Liver (tissue), 9 donors: ENCODE results near the gene KSR1. TPM values are rescaled to one million over a fixed set of nuclear protein-coding genes. Genes with fewer than 3 reads are reported as not detected.

Source experiments
- DNase-seq: peaks from one replicate; pipeline ENCODE4 v3.0.0-alpha.2; 2017; ENCODE audit warnings: low spot score
- H3K27ac ChIP-seq, 2 donors: one replicate each; pipeline ENCODE4 v1.7.0; 2013; ENCODE audit warnings: inconsistent platforms in 2 of 2, low read length in 2 of 2, control low read depth in 1 of 2, low read depth in 1 of 2, mild to moderate bottlenecking in 1 of 2
- H3K27me3 ChIP-seq, 4 donors: one replicate each; pipeline versions ENCODE4 v1.6.1 to v1.7.0; 2013; ENCODE audit warnings: low read length in 3 of 4, inconsistent platforms in 1 of 4, mild to moderate bottlenecking in 1 of 4, moderate library complexity in 1 of 4; ENCODE audit not compliant: control insufficient read depth in 4 of 4, insufficient read depth in 4 of 4
- H3K36me3 ChIP-seq, 4 donors: one replicate each; pipeline versions ENCODE4 v1.6.1 to v1.7.0; 2013; ENCODE audit warnings: low read length in 3 of 4, mild to moderate bottlenecking in 3 of 4, low read depth in 1 of 4, moderate library complexity in 1 of 4; ENCODE audit not compliant: control insufficient read depth in 4 of 4, insufficient read depth in 3 of 4
- H3K4me1 ChIP-seq, 4 donors: one replicate each; pipeline versions ENCODE4 v1.6.1 to v1.7.0; 2013; ENCODE audit warnings: low read length in 3 of 4, mild to moderate bottlenecking in 3 of 4, moderate library complexity in 1 of 4; ENCODE audit not compliant: control insufficient read depth in 4 of 4, insufficient read depth in 4 of 4
- H3K4me3 ChIP-seq, 3 donors: one replicate each; pipeline versions ENCODE4 v1.6.1 to v1.7.0; 2013; ENCODE audit warnings: low read length in 3 of 3, control low read depth in 1 of 3, low read depth in 1 of 3, mild to moderate bottlenecking in 1 of 3
- H3K9ac ChIP-seq, 2 donors: one replicate each; pipeline ENCODE4 v1.7.0; 2013; ENCODE audit warnings: low read length in 2 of 2, mild to moderate bottlenecking in 2 of 2, moderate library complexity in 2 of 2, control low read depth in 1 of 2, low read depth in 1 of 2
- H3K9me3 ChIP-seq, 4 donors: one replicate each; pipeline versions ENCODE4 v1.6.1 to v1.7.0; 2013; ENCODE audit warnings: low read length in 3 of 4; ENCODE audit not compliant: control insufficient read depth in 4 of 4
- CTCF ChIP-seq: fragments of 150-350 bp; IDR thresholded peaks from 2 replicates; pipeline ENCODE4 v1.5.1; 2017; ENCODE audit warnings: improper control_type of control experiment, low read depth, low read length; ENCODE audit not compliant: missing input control
- EGR1 ChIP-seq, 2 donors: IDR thresholded peaks; 2 replicates each; pipeline ENCODE4 v1.6.1; 2016 to 2018; ENCODE audit warnings: antibody characterized with exemption in 2 of 2, low read depth in 2 of 2
- FOXA1 ChIP-seq: IDR thresholded peaks from 2 replicates; pipeline ENCODE4 v1.6.1; 2016; ENCODE audit warnings: antibody characterized with exemption
- GABPA ChIP-seq, 2 donors: IDR thresholded peaks in 1 of 2; conservative IDR thresholded peaks in 1 of 2; 2 replicates each; pipeline ENCODE4 v1.6.1; 2016; ENCODE audit warnings: antibody characterized with exemption in 2 of 2, mild to moderate bottlenecking in 1 of 2, moderate library complexity in 1 of 2
- JUND ChIP-seq, 2 donors: IDR thresholded peaks; 2 replicates each; pipeline ENCODE4 v1.6.1; 2016; ENCODE audit warnings: antibody characterized with exemption in 2 of 2
- RXRA ChIP-seq, 2 donors: IDR thresholded peaks; 2 replicates each; pipeline ENCODE4 v1.6.1; 2017 to 2018; ENCODE audit warnings: antibody characterized with exemption in 2 of 2, mild to moderate bottlenecking in 1 of 2
- TAF1 ChIP-seq: conservative IDR thresholded peaks from 2 replicates; pipeline ENCODE4 v1.6.1; 2016; ENCODE audit warnings: antibody characterized with exemption, mild to moderate bottlenecking
- ZBTB33 ChIP-seq: IDR thresholded peaks from 2 replicates; pipeline ENCODE4 v1.6.1; 2016; ENCODE audit warnings: antibody characterized with exemption
- WGBS: extraction: QIAGEN DNeasy Blood & Tissue Kit; methylation state at CpG from one replicate; pipeline ENCODE4 v1.1.7; 2013; 5-methylcytosine and 5-hydroxymethylcytosine counted together
- polyA plus RNA-seq, 2 donors: library from polyadenylated mRNA; stranded (reverse) in 1 of 2; unstranded in 1 of 2; fragments of 200-250 nt in 1 of 2; fragments of >200 nt in 1 of 2; fragmentation: Nextera tagmentation in 1 of 2; extraction: Ambion mirVana in 1 of 2; gene quantifications; one replicate each; pipeline versions ENCODE4 v1.2.1 to v1.2.3, GENCODE V29; 2013 to 2015
- total RNA-seq, 2 donors: library from RNA; depleted of rRNA; stranded (reverse); fragments of >200 nt; gene quantifications; one replicate each; pipeline ENCODE4 v1.2.3, GENCODE V29; 2014
- donor health status: healthy.
- donor health status: healthy.
- donor health status: healthy.
- donor health status: healthy.
- donor health status: healthy.

Gene KSR1
- total and polyA plus RNA-seq, 4 donors: 1.2 to 9.0 (median 4.1) TPM

- no peak overlapping the region for H3K4me3 ChIP-seq
- no peak overlapping the region for H3K9ac ChIP-seq
- no peak for DNase-seq
- H3K27me3 ChIP-seq: no peaks in the 10 kb centered on the region
- no peak overlapping the region for H3K27ac ChIP-seq
- TF ChIP-seq ZBTB33 (no peak), RXRA (IDR thresholded peaks at IDR 0.05) (no peak), JUND (IDR thresholded peaks at IDR 0.05) (no peak), EGR1 (IDR thresholded peaks at IDR 0.05; ENCODE audit: low read depth in 2 of 2) (no peak), GABPA (IDR thresholded peaks at IDR 0.05 in 1 of 2, conservative IDR thresholded peaks at IDR 0.05 in 1 of 2) (no peak), CTCF (no peak)
- peaks cover 0 to 4% (median under 1%) of the 10 kb centered on the region in 4 donors for H3K4me1 ChIP-seq
- H3K36me3 ChIP-seq: no peaks in the 10 kb centered on the region
- no peaks in the 10 kb centered on the region for H3K9me3 ChIP-seq
- WGBS: 84% methylated on average over 10 of the region's 10 CpGs
These were observed 88.3 kb downstream of the KSR1 start for GRCh38 chr17:27544350-27545131.

GRCh38 chr17:27545562-27546229 is 89.4 kb downstream of the KSR1 start:
- no peaks in the 10 kb centered on the region for H3K9me3 ChIP-seq
- peaks cover 0 to 1% (median 0%) of the 10 kb centered on the region in 4 donors for H3K36me3 ChIP-seq
- H3K9ac ChIP-seq: no peak overlapping the region
- no peaks in the 10 kb centered on the region for H3K27me3 ChIP-seq
- 90% methylated on average over 8 of the region's 8 CpGs for WGBS
- H3K4me3 ChIP-seq: no peak overlapping the region
- H3K4me1 ChIP-seq: no peaks in the 10 kb centered on the region
- no peak for DNase-seq
- TF ChIP-seq FOXA1 (no peak), ZBTB33 (no peak)
- H3K27ac ChIP-seq: no peak overlapping the region

GRCh38 chr17:27546624-27547300 is 90.5 kb downstream of the KSR1 start:
- Histone ChIP-seq H3K9ac (no peak overlapping the region), H3K36me3 (peaks cover 0 to 2% (median under 1%) of the 10 kb centered on the region in 4 donors), H3K27ac (no peak overlapping the region), H3K4me3 (no peak overlapping the region), H3K27me3 (no peaks in the 10 kb centered on the region), H3K9me3 (no peaks in the 10 kb centered on the region), H3K4me1 (no peaks in the 10 kb centered on the region)
- WGBS: 88% methylated on average over 7 of the region's 7 CpGs
- DNase-seq: no peak
- TF ChIP-seq TAF1: no peak
